ENCODE data around the gene BBS12. TPM values are rescaled to one million over a fixed set of nuclear protein-coding genes. Genes with fewer than 3 reads are reported as not detected.

Gene BBS12
- total RNA-seq, 1 donor from 2014 or later: 2.5 TPM

- no peaks in the 10 kb centered on the region for H3K36me3 ChIP-seq (ENCODE audit: control insufficient read depth, insufficient read depth, low read length)
- H3K27me3 ChIP-seq (ENCODE audit: control insufficient read depth, insufficient read depth, low read length): no peaks in the 10 kb centered on the region
- no peak for TF ChIP-seq CTCF (IDR thresholded peaks at IDR 0.05; ENCODE audit: insufficient read depth, low read length, poor library complexity, severe bottlenecking)
- no peak for DNase-seq (ENCODE audit: low read depth)
- no peak overlapping the region for H3K4me3 ChIP-seq (ENCODE audit: low read depth, low read length)
Observed at GRCh38 chr4:122747068-122747467, 14.6 kb downstream of the BBS12 start.

DNA sequence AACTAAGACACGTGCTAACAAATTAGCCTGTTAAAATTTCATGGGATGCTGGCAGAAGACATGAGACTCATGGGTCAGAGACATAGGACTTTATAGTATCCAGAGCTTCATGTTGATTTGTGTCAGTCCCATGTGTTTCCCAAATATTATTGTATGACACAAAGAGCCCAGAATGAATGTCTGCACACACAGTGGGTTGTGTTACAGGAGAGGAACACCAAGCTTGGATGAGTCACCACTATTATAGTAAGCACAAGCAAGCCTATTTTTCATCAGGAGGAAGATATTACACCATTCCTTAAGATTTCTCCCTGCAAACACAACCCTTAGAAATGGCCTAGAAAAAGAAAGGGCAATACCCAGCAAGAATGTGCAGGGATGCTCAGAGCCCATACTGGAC lies 15.4 kb downstream of the BBS12 start:
- DNase-seq (ENCODE audit: low read depth): no peak
- Histone ChIP-seq H3K4me3 (ENCODE audit: low read depth, low read length) (no peak overlapping the region), H3K27me3 (ENCODE audit: control insufficient read depth, insufficient read depth, low read length) (no peaks in the 10 kb centered on the region), H3K36me3 (ENCODE audit: control insufficient read depth, insufficient read depth, low read length) (no peaks in the 10 kb centered on the region)
- no peak for TF ChIP-seq CTCF (IDR thresholded peaks at IDR 0.05; ENCODE audit: insufficient read depth, low read length, poor library complexity, severe bottlenecking)

DNA sequence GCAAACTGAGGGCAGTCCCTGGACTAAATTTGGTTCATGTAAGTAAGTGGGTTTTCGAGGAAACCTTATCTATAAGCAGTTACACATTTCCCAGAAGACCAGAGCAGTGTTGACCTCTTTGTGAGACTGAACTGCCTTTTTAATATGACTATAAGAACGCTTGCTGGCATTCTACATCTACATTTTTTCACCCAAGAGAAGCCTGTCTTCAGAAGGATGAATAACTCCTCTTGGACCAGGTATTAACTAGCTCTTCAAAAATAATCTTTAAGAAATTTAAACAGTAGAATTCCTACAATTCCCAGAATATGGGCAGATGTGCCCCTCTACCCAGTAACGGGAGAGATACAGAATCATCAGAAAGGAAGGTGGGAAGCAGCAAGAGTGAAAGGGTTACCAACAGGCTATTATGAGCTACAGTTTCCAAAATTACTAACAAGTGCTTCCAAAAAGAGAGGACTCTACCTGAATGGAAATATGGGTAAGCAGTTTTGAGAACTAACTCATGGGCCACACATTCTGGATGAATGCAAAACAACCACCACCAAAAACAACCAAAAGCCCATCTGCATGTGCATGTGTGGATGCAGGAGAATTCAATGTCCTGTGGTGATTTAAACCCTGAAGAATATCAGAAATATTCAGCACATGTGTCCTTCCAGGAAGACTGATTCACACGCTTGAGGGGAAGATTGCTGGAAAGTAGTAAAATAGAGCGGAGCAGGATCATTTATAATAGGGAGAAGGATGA lies 17.4 kb downstream of the BBS12 start:
- TF ChIP-seq CTCF (IDR thresholded peaks at IDR 0.05; ENCODE audit: insufficient read depth, low read length, poor library complexity, severe bottlenecking): no peak
- no peak for DNase-seq (ENCODE audit: low read depth)
- Histone ChIP-seq H3K36me3 (ENCODE audit: control insufficient read depth, insufficient read depth, low read length) (no peaks in the 10 kb centered on the region), H3K4me3 (ENCODE audit: low read depth, low read length) (no peak overlapping the region), H3K27me3 (ENCODE audit: control insufficient read depth, insufficient read depth, low read length) (no peaks in the 10 kb centered on the region)

GRCh38 chr4:122755675-122756074 lies 23.2 kb downstream of the BBS12 start:
- H3K36me3 ChIP-seq (ENCODE audit: control insufficient read depth, insufficient read depth, low read length): no peaks in the 10 kb centered on the region
- H3K27me3 ChIP-seq (ENCODE audit: control insufficient read depth, insufficient read depth, low read length): no peaks in the 10 kb centered on the region
- H3K4me3 ChIP-seq (ENCODE audit: low read depth, low read length): no peak overlapping the region
- DNase-seq (ENCODE audit: low read depth): no peak
- no peak for TF ChIP-seq CTCF (IDR thresholded peaks at IDR 0.05; ENCODE audit: insufficient read depth, low read length, poor library complexity, severe bottlenecking)

DNA sequence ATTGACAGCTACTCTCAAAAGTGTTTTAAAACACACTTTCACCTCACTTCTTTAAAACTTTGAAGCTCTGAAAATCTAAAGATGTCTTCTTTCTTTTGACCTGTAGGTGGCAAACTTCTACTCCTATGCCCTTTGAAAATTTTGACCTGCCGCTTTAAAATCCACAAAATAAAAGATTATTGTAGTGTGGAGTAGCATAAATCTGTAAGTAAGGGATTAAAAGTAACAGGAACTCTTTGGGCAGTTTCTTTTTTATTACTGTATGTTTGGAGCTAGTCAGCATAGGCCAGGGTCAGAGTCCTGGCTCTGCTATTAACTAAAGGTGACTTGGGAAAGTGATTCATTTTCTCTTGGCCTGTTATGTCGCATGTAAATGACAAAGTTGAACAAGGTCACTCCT lies 25.5 kb downstream of the BBS12 start:
- Histone ChIP-seq H3K27me3 (ENCODE audit: control insufficient read depth, insufficient read depth, low read length) (no peaks in the 10 kb centered on the region), H3K36me3 (ENCODE audit: control insufficient read depth, insufficient read depth, low read length) (no peaks in the 10 kb centered on the region), H3K4me3 (ENCODE audit: low read depth, low read length) (no peak overlapping the region)
- TF ChIP-seq CTCF (IDR thresholded peaks at IDR 0.05; ENCODE audit: insufficient read depth, low read length, poor library complexity, severe bottlenecking): peak; percentile 54
- no peak for DNase-seq (ENCODE audit: low read depth)
